CD14-positive monocyte (primary cell): ENCODE data around the gene ABI3. TPM values are rescaled to one million over a fixed set of nuclear protein-coding genes. Genes with fewer than 3 reads are reported as not detected.

Source experiments
- DNase-seq, 3 donors: peaks; one replicate each; pipeline ENCODE4 v3.0.0-alpha.2; 2011 to 2022
- H2AFZ ChIP-seq: 2 replicates; pipeline ENCODE4 v1.6.0; 2012; ENCODE audit warnings: mild to moderate bottlenecking, low read depth, low read length, inconsistent platforms; ENCODE audit not compliant: insufficient read depth, poor library complexity, severe bottlenecking
- H3K27ac ChIP-seq, 2 donors: 1 replicate in 1 of 2; 2 replicates in 1 of 2; pipeline ENCODE4 v1.5.1; 2012 to 2013; ENCODE audit warnings: low read length in 2 of 2, control low read depth in 1 of 2, inconsistent platforms in 1 of 2, low read depth in 1 of 2, mild to moderate bottlenecking in 1 of 2
- H3K27me3 ChIP-seq, 2 donors: one replicate each; pipeline versions ENCODE4 v1.6.0 to v1.6.1; 2011 to 2013; ENCODE audit warnings: low read length in 2 of 2; ENCODE audit not compliant: control insufficient read depth in 2 of 2, insufficient read depth in 2 of 2
- H3K36me3 ChIP-seq, 2 donors: replicated peaks in 1 of 2; 1 replicate in 1 of 2; 2 replicates in 1 of 2; pipeline versions ENCODE4 v1.5.1 to v1.6.1; 2012 to 2013; ENCODE audit warnings: low read length in 2 of 2, control low read depth in 1 of 2, inconsistent platforms in 1 of 2, mild to moderate bottlenecking in 1 of 2; ENCODE audit not compliant: insufficient read depth in 2 of 2, control insufficient read depth in 1 of 2
- H3K4me1 ChIP-seq, 2 donors: 1 replicate in 1 of 2; 2 replicates in 1 of 2; pipeline versions ENCODE4 v1.5.1 to v1.6.1; 2012 to 2013; ENCODE audit warnings: low read length in 2 of 2, control low read depth in 1 of 2, inconsistent platforms in 1 of 2, mild to moderate bottlenecking in 1 of 2, moderate library complexity in 1 of 2; ENCODE audit not compliant: insufficient read depth in 2 of 2, control insufficient read depth in 1 of 2
- H3K4me2 ChIP-seq: replicated peaks from 2 replicates; pipeline ENCODE3; 2012; ENCODE audit warnings: low read length, moderate library complexity, mild to moderate bottlenecking; ENCODE audit not compliant: poor library complexity, severe bottlenecking; ENCODE audit errors: extremely low read depth
- H3K4me3 ChIP-seq, 3 experiments: fragments of 200-600 bp in 1 of 3; sonication (generic) in 1 of 3; replicated peaks in 1 of 3; 1 replicate in 2 of 3; 2 replicates in 1 of 3; pipeline ENCODE4 v1.5.1; 2011 to 2013; ENCODE audit warnings: low read length in 3 of 3, mild to moderate bottlenecking in 3 of 3, control low read depth in 2 of 3, low read depth in 2 of 3, inconsistent platforms in 1 of 3, moderate library complexity in 1 of 3
- H3K79me2 ChIP-seq: 2 replicates; pipeline ENCODE4 v1.6.0; 2012; ENCODE audit warnings: mild to moderate bottlenecking, control low read depth, inconsistent platforms, low read length, moderate library complexity; ENCODE audit not compliant: insufficient read depth
- H3K9ac ChIP-seq: 2 replicates; pipeline ENCODE4 v1.6.0; 2017; ENCODE audit warnings: low read length, mild to moderate bottlenecking; ENCODE audit not compliant: insufficient read depth, poor library complexity, severe bottlenecking
- H3K9me3 ChIP-seq, 2 donors: replicated peaks in 1 of 2; 1 replicate in 1 of 2; 2 replicates in 1 of 2; pipeline versions ENCODE4 v1.5.1 to v1.6.1; 2012 to 2013; ENCODE audit warnings: low read length in 2 of 2, control low read depth in 1 of 2; ENCODE audit not compliant: control insufficient read depth in 1 of 2, insufficient read depth in 1 of 2
- H4K20me1 ChIP-seq: 2 replicates; pipeline ENCODE4 v1.6.0; 2012; ENCODE audit warnings: mild to moderate bottlenecking, low read length, control low read depth, moderate library complexity; ENCODE audit not compliant: insufficient read depth
- H3K27ac Mint-ChIP-seq, 7 donors: one replicate each; pipeline ENCODE4 v1.8.0; 2020; ENCODE audit warnings: mild to moderate bottlenecking in 7 of 7, mixed read lengths in 7 of 7, moderate library complexity in 6 of 7, inconsistent platforms in 2 of 7
- H3K27me3 Mint-ChIP-seq, 3 donors: one replicate each; pipeline ENCODE4 v1.8.0; 2021 to 2022; ENCODE audit warnings: low read depth in 3 of 3, mild to moderate bottlenecking in 3 of 3, mixed read lengths in 3 of 3, moderate library complexity in 3 of 3, inconsistent platforms in 1 of 3
- H3K36me3 Mint-ChIP-seq, 2 donors: one replicate each; pipeline ENCODE4 v1.8.0; 2020; ENCODE audit warnings: mixed read lengths in 2 of 2, inconsistent platforms in 1 of 2, mild to moderate bottlenecking in 1 of 2
- H3K4me1 Mint-ChIP-seq: one replicate; pipeline ENCODE4 v1.8.0; 2020; ENCODE audit warnings: mild to moderate bottlenecking, mixed read lengths
- H3K4me3 Mint-ChIP-seq, 2 donors: one replicate each; pipeline ENCODE4 v1.8.0; 2020; ENCODE audit warnings: mild to moderate bottlenecking in 2 of 2, mixed read lengths in 2 of 2, moderate library complexity in 1 of 2
- H3K9me3 Mint-ChIP-seq, 7 donors: one replicate each; pipeline ENCODE4 v1.8.0; 2020 to 2022; ENCODE audit warnings: mixed read lengths in 7 of 7, mild to moderate bottlenecking in 6 of 7, moderate library complexity in 6 of 7, inconsistent platforms in 2 of 7
- CTCF ChIP-seq: fragments of 200-600 bp; IDR thresholded peaks from one replicate; pipeline ENCODE4 v1.8.0; 2022; ENCODE audit warnings: antibody characterized with exemption, mild to moderate bottlenecking
- WGBS: methylation state at CpG from one replicate; pipeline ENCODE4 v1.1.5; 2013; ENCODE audit warnings: missing lambda C conversion rate; ENCODE audit not compliant: insufficient coverage; 5-methylcytosine and 5-hydroxymethylcytosine counted together
- intact Hi-C, 2 donors: fragments of 100-400 bp; cut with micrococcal nuclease; formaldehyde crosslinking; loops; one replicate each; pipeline versions ENCODE4 v1.15.0 to v1.15.1; 2023
- polyA plus RNA-seq, 3 donors: library from polyadenylated mRNA; depleted of rRNA in 1 of 3; unstranded in 2 of 3; stranded (reverse) in 1 of 3; fragments of 300-500 nt in 2 of 3; fragments of >200 nt in 1 of 3; fragmentation: Illumina TruSeq in 2 of 3; gene quantifications; 1 replicate in 2 of 3; 2 replicates in 1 of 3; pipeline ENCODE4 v1.2.3, GENCODE V29; 2012 to 2021

The ABI3 gene
- polyA plus RNA-seq, 3 donors: 43.2 to 90.6 (median 73.2) TPM

- Histone ChIP-seq H2AFZ (no peak overlapping the region), H3K27me3 (peaks cover 10 to 34% of the 10 kb centered on the region in 2 donors), H3K36me3 (no peaks in the 10 kb centered on the region), H3K79me2 (no peaks in the 10 kb centered on the region), H3K4me3 (peak overlapping the region in 1 of 3 experiments; percentile 81), H3K4me1 (peaks cover 35 to 57% of the 10 kb centered on the region in 2 donors), H3K4me2 (peak overlapping the region; percentile 91), H3K9me3 (no peaks in the 10 kb centered on the region), H4K20me1 (peaks cover 7% of the 10 kb centered on the region), H3K9ac (no peak overlapping the region), H3K27ac (no peak overlapping the region)
- peaks cover 26 to 52% (median 43%) of the 10 kb centered on the region in 3 donors for H3K27me3 Mint-ChIP-seq
- no peak for TF ChIP-seq CTCF
- H3K27ac Mint-ChIP-seq: peak overlapping the region in 3 of 7 donors; percentile 54 to 72 (median 58)
- peak overlapping the region in 1 of 2 donors; percentile 92 for H3K4me3 Mint-ChIP-seq
- H3K36me3 Mint-ChIP-seq: peaks cover 0 to 5% of the 10 kb centered on the region in 2 donors
- H3K9me3 Mint-ChIP-seq: peaks cover 0 to 8% (median 2%) of the 10 kb centered on the region in 7 donors
- WGBS: 70% methylated on average over 2 of the region's 7 CpGs
- DNase-seq: no peak
- intact Hi-C loops: no loop called here
- peaks cover 49% of the 10 kb centered on the region for H3K4me1 Mint-ChIP-seq
Observed at GRCh38 chr17:49231563-49231894, 21.0 kb downstream of the ABI3 start.

DNA sequence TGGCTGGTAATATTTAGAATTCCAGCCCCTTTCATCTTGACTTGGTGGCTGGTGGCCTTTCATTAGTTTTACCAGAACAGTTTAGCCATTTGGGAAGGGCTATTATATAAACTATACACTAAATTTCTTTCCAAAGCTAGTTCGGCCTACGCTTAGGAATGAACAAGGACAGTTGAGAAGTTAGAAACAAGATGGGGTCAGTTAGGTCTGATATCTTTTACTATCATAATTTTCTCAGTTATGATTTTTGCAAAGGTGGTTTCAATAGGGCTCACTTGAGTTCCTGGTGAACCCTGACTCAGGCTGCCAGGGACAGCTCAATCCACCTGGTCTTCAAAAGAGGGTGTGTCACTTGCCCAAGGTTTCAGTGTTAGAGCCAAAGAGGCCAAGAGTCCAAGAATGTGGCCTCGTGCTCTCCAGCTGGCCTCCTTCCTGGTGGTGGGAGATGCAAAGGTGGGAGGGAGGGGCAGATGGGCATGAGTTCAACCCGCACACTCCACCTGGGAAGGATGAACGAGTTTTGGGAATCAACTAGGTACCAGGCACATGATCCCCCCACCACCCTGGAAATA is 24.1 kb downstream of the ABI3 start:
- Histone ChIP-seq H2AFZ (no peak overlapping the region), H3K4me2 (no peak overlapping the region), H3K36me3 (no peaks in the 10 kb centered on the region), H3K79me2 (no peaks in the 10 kb centered on the region), H3K9ac (no peak overlapping the region), H3K4me1 (peaks cover 38 to 56% of the 10 kb centered on the region in 2 donors), H3K27me3 (peaks cover 4 to 20% of the 10 kb centered on the region in 2 donors), H4K20me1 (no peaks in the 10 kb centered on the region), H3K9me3 (no peaks in the 10 kb centered on the region), H3K27ac (no peak overlapping the region), H3K4me3 (no peak overlapping the region)
- H3K4me1 Mint-ChIP-seq: peaks cover 41% of the 10 kb centered on the region
- no peak overlapping the region for H3K4me3 Mint-ChIP-seq
- peaks cover 16 to 32% (median 29%) of the 10 kb centered on the region in 3 donors for H3K27me3 Mint-ChIP-seq
- TF ChIP-seq CTCF: no peak
- 100% methylated on average over 2 of the region's 5 CpGs for WGBS
- H3K36me3 Mint-ChIP-seq: peaks cover 0 to under 1% of the 10 kb centered on the region in 2 donors
- peaks cover 0 to 5% (median 2%) of the 10 kb centered on the region in 7 donors for H3K9me3 Mint-ChIP-seq
- intact Hi-C loops: no loop called here
- H3K27ac Mint-ChIP-seq: peak overlapping the region in 6 of 7 donors; percentile 9 to 93 (median 77)
- no peak for DNase-seq
